HCT116 (cell line): ENCODE results near the gene RAD9A. TPM values are rescaled to one million over a fixed set of nuclear protein-coding genes. Genes with fewer than 3 reads are reported as not detected.

Source experiments
- ATAC-seq: fragments of 200-7000 bp; cut with Tn5 transposase; 2 replicates; pipeline ENCODE4 v1.9.1; 2020; ENCODE audit warnings: mild to moderate bottlenecking, moderate library complexity
- BruUV-seq: library from RNA; stranded (reverse); fragments of 400-500 nt; replicated peaks from 2 replicates; lab custom pipeline; 2021; lab: Mats Ljungman, UMichigan
- CTCF ChIA-PET: fragments of 300-600 bp; sonication (Branson Sonifier 250); formaldehyde crosslinking; loops from one replicate; lab custom pipeline; 2021; ENCODE audit warnings: antibody characterized with exemption; lab: Charles Lee
- POLR2A ChIA-PET: fragments of 300-600, 350-600 bp; sonication (Branson Sonifier 250); formaldehyde crosslinking; loops from one replicate; lab custom pipeline; 2021; ENCODE audit warnings: antibody characterized with exemption; lab: Charles Lee
- RAD21 ChIA-PET, 2 experiments: fragments of 300-600 bp; sonication (Branson Sonifier 250); formaldehyde crosslinking; loops; one replicate each; lab custom pipeline; 2023; ENCODE audit warnings: low total read pairs in 2 of 2; ENCODE audit not compliant: uncharacterized antibody in 2 of 2, unreplicated experiment in 2 of 2, low non-redundant PET in 1 of 2; lab: Charles Lee
- DNase-seq: peaks from one replicate; pipeline ENCODE4 v3.0.0-alpha.2; 2010; ENCODE audit warnings: low read depth, low spot score
- H2AFZ ChIP-seq: fragments of 200-600 bp; shearing (Covaris generic), sonication (generic); 2 replicates; pipeline ENCODE4 v1.6.1; 2017; ENCODE audit warnings: low read depth, mixed run types, mixed read lengths, antibody characterized with exemption, low read length; ENCODE audit not compliant: poor library complexity, severe bottlenecking
- H3K27ac ChIP-seq: 2 replicates; pipeline ENCODE4 v1.5.1; 2012; ENCODE audit warnings: low read depth, low read length
- H3K27me3 ChIP-seq: fragments of 200-600 bp; sonication (generic); 2 replicates; pipeline ENCODE4 v1.6.1; 2016; ENCODE audit warnings: mixed run types, low read length, mixed read lengths; ENCODE audit not compliant: insufficient read depth
- H3K36me3 ChIP-seq, 2 experiments: fragments of 200-500 bp in 1 of 2; fragments of 200-600 bp in 1 of 2; sonication (Bioruptor generic) in 1 of 2; sonication (generic) in 1 of 2; 2 replicates each; pipeline versions ENCODE4 v1.5.1 to v1.6.1; 2014 to 2016; ENCODE audit warnings: low read length in 2 of 2, inconsistent platforms in 1 of 2, mixed read lengths in 1 of 2, mixed run types in 1 of 2; ENCODE audit not compliant: insufficient read depth in 2 of 2, control insufficient read depth in 1 of 2
- H3K4me1 ChIP-seq, 2 experiments: fragments of 200-600 bp in 1 of 2; sonication (generic) in 1 of 2; 2 replicates each; pipeline versions ENCODE4 v1.5.1 to v1.6.1; 2012 to 2017; ENCODE audit warnings: low read length in 2 of 2, inconsistent platforms in 1 of 2, mild to moderate bottlenecking in 1 of 2, mixed read lengths in 1 of 2, mixed run types in 1 of 2, moderate library complexity in 1 of 2; ENCODE audit not compliant: insufficient read depth in 2 of 2, control insufficient read depth in 1 of 2
- H3K4me2 ChIP-seq: fragments of 200-600 bp; sonication (generic); 2 replicates; pipeline ENCODE4 v1.6.1; 2017; ENCODE audit warnings: mixed run types, low read length, mixed read lengths
- H3K4me3 ChIP-seq, 2 experiments: fragments of 200-600 bp in 1 of 2; sonication (generic) in 1 of 2; replicated peaks in 1 of 2; 2 replicates each; pipeline ENCODE4 v1.5.1; 2011 to 2016; ENCODE audit warnings: low read length in 2 of 2, control low read depth in 1 of 2, low read depth in 1 of 2, mild to moderate bottlenecking in 1 of 2, mixed read lengths in 1 of 2, mixed run types in 1 of 2
- H3K79me2 ChIP-seq: fragments of 200-600 bp; sonication (generic); 2 replicates; pipeline ENCODE4 v1.6.1; 2017; ENCODE audit warnings: mild to moderate bottlenecking, mixed run types, low read length, moderate library complexity, mixed read lengths; ENCODE audit not compliant: insufficient read depth
- H3K9ac ChIP-seq: fragments of 200-600 bp; sonication (generic); 2 replicates; pipeline ENCODE4 v1.6.1; 2016; ENCODE audit warnings: low read length, mixed read lengths
- H3K9me2 ChIP-seq: fragments of 200-600 bp; sonication (generic), shearing (Covaris generic); 2 replicates; pipeline ENCODE4 v1.6.1; 2017; ENCODE audit warnings: mixed run types, mild to moderate bottlenecking, moderate library complexity; ENCODE audit not compliant: insufficient read depth
- H3K9me3 ChIP-seq, 2 experiments: fragments of 200-500 bp in 1 of 2; fragments of 200-600 bp in 1 of 2; sonication (Bioruptor generic) in 1 of 2; sonication (generic) in 1 of 2; 2 replicates each; pipeline ENCODE4 v1.6.1; 2014 to 2017; ENCODE audit warnings: low read length in 2 of 2, mixed read lengths in 2 of 2, inconsistent platforms in 1 of 2, low read depth in 1 of 2, mild to moderate bottlenecking in 1 of 2, mixed run types in 1 of 2, moderate library complexity in 1 of 2; ENCODE audit not compliant: control insufficient read depth in 1 of 2, insufficient read depth in 1 of 2
- H4K20me1 ChIP-seq: fragments of 200-600 bp; sonication (generic), shearing (Covaris generic); 2 replicates; pipeline ENCODE4 v1.6.1; 2017; ENCODE audit warnings: mixed run types, mild to moderate bottlenecking, moderate library complexity; ENCODE audit not compliant: insufficient read depth
- CBX3 ChIP-seq: IDR thresholded peaks from 2 replicates; pipeline ENCODE4 v1.6.1; 2012; ENCODE audit warnings: low read depth
- EGR1 ChIP-seq: IDR thresholded peaks from 2 replicates; pipeline ENCODE4 v1.6.1; 2012; ENCODE audit warnings: low read depth
- ELF1 ChIP-seq: IDR thresholded peaks from 2 replicates; pipeline ENCODE4 v1.6.1; 2012; ENCODE audit warnings: low read depth, borderline replicate concordance
- EZH2phosphoT487 ChIP-seq: fragments of 200-600 bp; IDR thresholded peaks from 2 replicates; pipeline ENCODE4 v1.6.1; 2018; ENCODE audit warnings: antibody characterized with exemption, borderline replicate concordance
- JUND ChIP-seq: IDR thresholded peaks from 2 replicates; pipeline ENCODE4 v1.6.1; 2012
- POLR2A ChIP-seq: IDR thresholded peaks from 2 replicates; pipeline ENCODE4 v1.7.0; 2011; ENCODE audit warnings: borderline replicate concordance; ENCODE audit not compliant: insufficient read depth, insufficient read length; ENCODE audit errors: extremely low read depth
- SIN3A ChIP-seq: IDR thresholded peaks from 2 replicates; pipeline ENCODE4 v1.6.1; 2012; ENCODE audit warnings: low read depth
- intact Hi-C: fragments of 100-400 bp; cut with micrococcal nuclease; formaldehyde crosslinking; loops from 2 replicates; pipeline ENCODE4 v1.10.0; 2022
- total RNA-seq: library from RNA; stranded (reverse); gene quantifications from one replicate; pipeline ENCODE4 v1.2.1, GENCODE V29; 2021; ENCODE audit not compliant: unreplicated experiment
- TF ChIP-seq, protein P1 (sequence below): IDR thresholded peaks from 2 replicates; pipeline ENCODE4 v1.6.1; 2012; ENCODE audit warnings: low read depth

The RAD9A gene
- total RNA-seq, 1 experiment from 2014 or later = 49.8 TPM

DNA sequence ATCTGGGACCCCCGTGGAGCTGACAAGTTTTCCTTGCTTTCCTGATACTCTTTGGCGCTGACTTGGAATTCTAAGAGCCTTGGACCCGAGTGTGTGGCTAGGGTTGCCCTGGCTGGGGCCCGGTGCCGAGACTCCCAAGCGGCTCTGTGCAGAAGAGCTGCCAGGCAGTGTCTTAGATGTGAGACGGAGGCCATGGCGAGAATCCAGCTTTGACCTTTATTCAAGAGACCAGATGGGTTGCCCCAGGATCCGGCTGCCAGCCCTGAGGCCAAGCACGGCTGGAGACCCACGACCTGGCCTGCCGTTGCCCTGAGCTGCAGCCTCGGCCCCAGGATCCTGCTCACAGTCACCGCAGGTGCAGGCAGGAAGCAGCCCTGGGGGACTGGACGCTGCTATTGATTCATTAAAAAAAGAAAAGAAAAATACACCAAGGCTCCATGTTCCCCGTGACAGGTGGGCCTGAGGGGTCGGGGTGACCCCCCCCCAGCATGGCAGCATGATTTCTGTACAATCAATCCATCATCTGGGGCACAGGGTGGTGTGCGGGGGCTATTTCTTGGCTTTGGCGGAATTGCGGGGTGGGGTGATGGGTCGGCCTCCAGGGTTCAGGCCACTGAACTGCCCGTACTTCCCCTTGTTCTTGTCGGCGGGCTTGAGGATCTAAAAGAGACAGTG lies 6.3 kb downstream of the RAD9A start:
- TF ChIP-seq, protein P1, sequence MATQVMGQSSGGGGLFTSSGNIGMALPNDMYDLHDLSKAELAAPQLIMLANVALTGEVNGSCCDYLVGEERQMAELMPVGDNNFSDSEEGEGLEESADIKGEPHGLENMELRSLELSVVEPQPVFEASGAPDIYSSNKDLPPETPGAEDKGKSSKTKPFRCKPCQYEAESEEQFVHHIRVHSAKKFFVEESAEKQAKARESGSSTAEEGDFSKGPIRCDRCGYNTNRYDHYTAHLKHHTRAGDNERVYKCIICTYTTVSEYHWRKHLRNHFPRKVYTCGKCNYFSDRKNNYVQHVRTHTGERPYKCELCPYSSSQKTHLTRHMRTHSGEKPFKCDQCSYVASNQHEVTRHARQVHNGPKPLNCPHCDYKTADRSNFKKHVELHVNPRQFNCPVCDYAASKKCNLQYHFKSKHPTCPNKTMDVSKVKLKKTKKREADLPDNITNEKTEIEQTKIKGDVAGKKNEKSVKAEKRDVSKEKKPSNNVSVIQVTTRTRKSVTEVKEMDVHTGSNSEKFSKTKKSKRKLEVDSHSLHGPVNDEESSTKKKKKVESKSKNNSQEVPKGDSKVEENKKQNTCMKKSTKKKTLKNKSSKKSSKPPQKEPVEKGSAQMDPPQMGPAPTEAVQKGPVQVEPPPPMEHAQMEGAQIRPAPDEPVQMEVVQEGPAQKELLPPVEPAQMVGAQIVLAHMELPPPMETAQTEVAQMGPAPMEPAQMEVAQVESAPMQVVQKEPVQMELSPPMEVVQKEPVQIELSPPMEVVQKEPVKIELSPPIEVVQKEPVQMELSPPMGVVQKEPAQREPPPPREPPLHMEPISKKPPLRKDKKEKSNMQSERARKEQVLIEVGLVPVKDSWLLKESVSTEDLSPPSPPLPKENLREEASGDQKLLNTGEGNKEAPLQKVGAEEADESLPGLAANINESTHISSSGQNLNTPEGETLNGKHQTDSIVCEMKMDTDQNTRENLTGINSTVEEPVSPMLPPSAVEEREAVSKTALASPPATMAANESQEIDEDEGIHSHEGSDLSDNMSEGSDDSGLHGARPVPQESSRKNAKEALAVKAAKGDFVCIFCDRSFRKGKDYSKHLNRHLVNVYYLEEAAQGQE = no peak
- TF ChIP-seq EGR1 (no peak), JUND (no peak), CBX3 (no peak), ELF1 (no peak), SIN3A (no peak), EZH2phosphoT487 (no peak), POLR2A (no peak)
- no TSS peak for BruUV-seq

More for the DNA sequence above, 6.3 kb downstream of the RAD9A start:
- Histone ChIP-seq H3K27me3 (no peaks in the 10 kb centered on the region), H3K4me1 (peaks cover 9 to 18% of the 10 kb centered on the region in 2 experiments), H2AFZ (no peak overlapping the region), H3K9me3 (no peaks in the 10 kb centered on the region), H3K27ac (no peak overlapping the region), H3K36me3 (peaks cover 13 to 37% of the 10 kb centered on the region in 2 experiments; a peak in 3 of 4 replicates), H3K9me2 (no peaks in the 10 kb centered on the region), H3K4me3 (no peak overlapping the region), H3K79me2 (peaks cover 24% of the 10 kb centered on the region), H3K4me2 (no peak overlapping the region), H4K20me1 (no peaks in the 10 kb centered on the region), H3K9ac (no peak overlapping the region)
- DNase-seq (no peak), ATAC-seq (no peak)
- intact Hi-C loops = no loop called here
- ChIA-PET CTCF (no interaction called here), POLR2A (no interaction called here), RAD21 (no interaction called here)
